GDM1 (cell line): ENCODE measurements around the gene C1orf159.

ENCODE experiments used
- DNase-seq: peaks from one replicate; lab custom pipeline; 2025; lab: John Stamatoyannopoulos, UW

C1orf159 gene

DNA sequence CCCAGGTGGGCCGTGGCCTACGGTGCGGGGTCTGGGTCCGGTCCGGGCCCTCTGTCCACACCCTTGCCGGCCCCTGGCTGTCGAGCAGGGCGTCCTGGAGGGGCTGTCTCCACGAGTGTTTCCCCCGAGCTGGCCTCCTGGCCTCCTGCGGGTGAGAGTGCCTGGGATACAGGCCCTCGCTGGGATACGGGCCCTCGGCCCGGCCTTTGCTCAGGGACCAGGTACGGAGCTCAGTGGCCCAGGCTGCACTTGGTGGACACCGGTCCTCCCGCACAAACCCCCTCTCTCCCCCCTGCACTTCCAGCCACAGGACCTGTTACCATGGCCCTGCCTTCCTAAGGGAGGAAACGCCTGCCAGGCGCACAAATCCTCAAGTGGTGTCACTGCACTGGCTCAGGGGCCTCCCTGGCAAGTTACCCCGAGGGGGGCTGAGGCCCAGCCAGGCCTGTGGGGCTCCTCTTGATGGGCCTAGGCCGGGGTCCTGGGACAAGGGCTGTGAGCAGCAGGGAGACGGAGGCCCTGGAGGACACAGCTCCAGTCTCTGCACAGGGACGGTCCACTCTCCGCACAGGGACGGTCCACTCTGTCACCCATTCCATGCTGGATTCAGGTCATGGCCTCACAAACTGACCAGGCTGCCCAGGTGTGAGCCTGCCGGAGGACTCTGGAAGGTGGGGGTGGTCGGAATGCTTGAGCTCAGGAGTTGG is 23.6 kb downstream of the C1orf159 start:
- no peak for DNase-seq

DNA sequence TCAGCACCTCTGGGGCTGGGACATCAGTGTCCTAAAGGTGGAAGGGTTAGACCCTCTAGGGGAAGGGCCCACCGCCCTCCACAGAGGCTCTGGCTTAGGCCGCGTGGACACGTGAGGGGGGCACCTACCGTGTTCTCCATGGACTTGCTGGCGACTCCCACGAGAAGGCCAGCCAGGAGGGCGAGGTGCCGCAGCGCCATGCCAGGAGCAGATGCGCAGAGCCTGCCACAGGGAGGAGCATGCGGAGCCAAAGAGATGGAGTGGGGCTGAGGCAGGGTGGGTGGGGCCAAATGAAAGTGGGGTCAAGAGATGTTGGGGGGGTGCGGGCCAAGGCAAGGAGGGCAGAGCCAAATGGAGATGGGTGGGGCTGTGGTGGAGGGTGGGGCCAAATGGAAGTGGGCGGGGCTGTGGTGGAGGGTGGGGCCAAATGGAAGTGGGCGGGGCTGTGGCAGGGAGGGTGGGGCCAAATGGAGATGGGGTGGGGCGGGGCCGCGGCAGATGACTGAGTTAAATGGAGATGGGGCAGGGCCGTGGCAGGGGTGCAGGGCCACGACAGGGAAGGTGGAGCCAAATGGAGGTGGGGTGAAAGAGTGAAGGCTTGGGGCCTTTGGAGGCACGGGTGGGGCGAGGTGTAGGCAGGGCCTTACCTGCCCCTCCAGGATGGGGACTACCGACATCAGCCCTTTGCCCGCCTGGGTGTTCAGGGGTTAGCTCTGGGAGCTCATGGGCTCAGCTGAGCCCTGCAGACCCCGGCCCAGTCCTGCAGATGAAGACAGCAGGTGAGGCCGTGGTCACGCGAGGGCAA is 24.3 kb downstream of the C1orf159 start:
- DNase-seq, result no peak

DNA sequence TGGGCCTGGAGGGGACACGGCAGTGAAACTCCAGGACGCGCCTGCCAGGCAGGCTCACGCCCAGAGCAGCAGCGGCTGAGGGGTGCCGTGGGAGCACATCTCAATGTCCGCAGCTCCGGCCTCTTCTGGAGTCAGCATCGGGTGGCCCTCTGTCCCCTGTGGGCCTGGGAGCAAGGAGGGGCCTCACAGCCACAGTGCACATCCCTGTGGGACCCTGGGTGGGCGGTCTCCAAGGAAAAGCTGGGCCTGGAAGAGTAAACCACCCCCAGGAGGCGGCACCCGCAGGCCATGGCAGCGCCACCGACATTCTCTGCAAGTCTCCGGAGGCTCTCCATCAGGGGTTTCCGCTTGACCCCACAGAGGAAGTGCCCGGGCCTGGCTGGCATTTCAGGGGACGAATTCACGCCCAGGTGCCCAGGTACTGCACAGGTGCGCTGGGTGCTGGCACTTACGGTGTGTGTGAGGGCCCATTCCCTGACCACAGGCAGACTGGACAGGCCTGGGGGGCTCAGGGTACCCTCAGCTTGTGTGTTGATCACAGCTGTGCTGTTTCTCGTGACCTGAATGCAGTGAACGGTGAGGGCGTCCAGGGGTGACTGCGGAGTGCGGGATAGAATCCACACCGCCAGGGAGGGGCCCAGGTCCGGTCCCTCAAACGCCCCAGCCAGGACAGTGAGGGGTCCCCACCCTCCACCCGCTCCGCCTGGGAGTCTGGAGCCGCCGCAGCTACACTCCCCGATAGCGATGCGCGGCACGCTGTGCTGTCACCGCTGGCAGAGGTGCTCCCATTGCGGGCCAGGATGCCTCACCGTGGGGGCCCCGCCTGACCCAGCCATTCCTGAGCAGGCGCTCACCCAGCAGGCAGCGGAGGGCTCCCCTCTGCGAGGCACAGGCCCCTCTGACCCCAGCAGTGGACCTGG is 25.2 kb downstream of the C1orf159 start:
- no peak for DNase-seq

DNA sequence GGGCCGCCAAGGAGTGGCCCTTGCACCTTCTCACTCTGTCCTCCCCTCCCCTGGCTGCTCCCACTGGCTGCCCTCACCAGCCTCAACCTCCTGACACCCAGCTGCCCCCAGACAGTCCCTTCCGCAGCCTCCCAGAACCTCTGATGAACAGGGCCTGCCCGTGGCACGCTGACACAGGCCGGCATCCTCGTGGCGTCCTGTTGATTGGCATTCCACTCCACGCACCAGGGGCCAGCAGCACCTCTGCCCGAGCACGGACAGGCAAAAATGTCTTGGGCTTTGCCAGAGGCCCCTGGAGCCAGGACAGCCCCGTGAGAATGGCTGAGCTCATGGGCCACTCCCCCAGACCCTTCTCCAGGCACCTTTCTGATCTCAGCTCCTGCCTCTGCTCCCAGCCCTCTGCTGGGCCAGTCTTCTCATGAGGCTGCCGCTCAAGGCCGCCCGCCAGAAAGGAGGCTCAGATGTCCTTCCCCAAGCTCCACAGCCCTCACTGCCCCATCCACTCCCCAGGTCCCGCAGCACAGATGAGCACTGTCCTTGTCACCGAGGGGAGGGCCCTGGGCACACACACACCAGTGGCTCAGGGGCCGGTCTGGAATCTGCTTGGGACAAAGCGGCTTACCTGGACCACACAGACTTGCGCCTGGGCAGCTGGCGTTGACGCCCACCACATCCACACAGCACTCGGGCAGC is 26.0 kb downstream of the C1orf159 start:
- no peak for DNase-seq

- DNase-seq, result no peak
Measured at GRCh38 chr1:1088801-1089680, 26.8 kb downstream of the C1orf159 start.

GRCh38 chr1:1088029-1088800 is 27.7 kb downstream of the C1orf159 start:
- no peak for DNase-seq

DNA sequence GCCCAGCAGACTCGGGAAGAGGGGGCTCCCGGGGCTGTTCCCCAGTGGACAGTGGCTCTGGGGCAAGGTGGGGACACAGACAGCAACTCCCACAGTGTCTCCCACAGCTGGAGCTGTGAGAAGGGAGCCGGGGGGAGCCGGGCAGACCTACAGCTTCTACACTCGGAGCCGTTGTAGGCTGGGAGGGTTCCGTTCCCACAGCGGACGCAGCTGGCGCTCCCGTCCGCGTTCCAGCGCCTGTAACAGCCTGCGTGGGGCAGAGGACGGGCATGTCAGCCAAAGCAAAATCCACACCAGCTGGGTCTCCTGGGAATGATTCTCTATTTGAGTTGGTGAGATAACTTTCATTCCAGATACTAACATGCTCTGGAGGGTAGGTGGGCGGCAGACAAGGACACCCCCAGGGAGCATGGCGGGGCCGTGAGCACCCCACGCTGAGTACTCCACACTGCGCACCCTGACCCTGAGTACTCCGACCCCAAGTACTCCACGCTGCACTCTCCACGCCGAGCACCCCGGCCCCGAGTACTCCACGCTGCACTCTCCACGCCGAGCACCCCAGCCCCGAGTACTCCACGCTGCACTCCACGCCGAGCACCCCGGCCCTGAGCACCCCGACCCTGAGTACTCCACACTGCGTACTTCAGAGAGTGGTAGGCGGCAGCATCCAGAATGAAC is 28.4 kb downstream of the C1orf159 start:
- no peak for DNase-seq

DNA sequence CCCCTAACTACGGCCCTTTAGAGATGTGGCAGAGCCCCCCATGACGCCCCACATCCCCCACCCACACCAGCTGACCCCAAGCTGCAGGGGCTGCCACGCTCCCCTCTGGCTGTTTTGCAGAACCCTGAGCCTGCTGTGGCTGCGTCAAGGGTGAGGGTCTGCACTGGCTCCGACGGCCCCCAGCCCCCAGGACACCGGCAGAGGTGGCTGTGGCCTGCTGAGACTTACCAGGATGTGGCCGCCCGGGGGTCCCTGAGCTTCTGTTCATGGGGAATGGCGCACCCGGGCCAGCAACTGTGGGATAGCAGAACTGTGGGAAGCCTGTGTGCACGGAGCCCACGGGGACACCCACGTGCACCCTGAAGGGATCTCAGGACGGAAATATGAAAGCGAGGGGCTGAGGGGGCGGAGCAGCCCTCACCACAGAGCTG is 29.0 kb downstream of the C1orf159 start:
- DNase-seq, result no peak

- DNase-seq, result no peak
Measured at GRCh38 chr1:1085911-1086841, 29.7 kb downstream of the C1orf159 start.

DNA sequence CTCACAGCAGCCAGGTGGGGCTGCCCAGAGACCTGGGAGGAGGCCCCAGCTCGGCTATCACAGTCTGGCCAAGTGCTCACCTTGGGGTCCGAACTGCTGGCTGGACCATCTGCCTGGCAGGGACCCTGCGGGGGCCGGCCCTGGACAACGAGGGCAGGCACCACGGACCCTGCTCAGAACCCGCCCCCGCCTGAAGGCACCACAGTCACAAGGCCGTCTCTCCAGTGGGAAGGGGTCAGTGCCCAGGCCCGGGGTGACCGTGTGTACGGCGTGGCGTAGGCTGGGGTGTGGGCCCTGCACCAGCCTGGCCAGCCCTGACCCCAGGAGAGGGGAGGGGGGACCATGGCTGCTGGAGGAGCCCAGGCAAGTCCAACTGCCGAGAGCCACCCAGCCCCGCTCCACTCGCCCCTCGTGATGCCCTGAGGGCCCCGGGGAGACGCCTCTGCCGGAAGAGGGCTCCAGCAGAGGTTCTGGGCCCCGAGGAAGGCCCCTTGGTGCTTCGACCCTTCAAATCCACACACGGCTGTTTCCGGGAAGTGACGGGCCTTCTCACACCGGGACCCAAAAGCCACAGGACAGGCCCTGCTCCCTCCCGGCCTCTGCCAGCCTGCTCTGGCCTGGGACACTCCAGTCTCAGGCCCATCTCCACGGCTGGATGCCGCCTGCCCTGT is 30.6 kb downstream of the C1orf159 start:
- no peak for DNase-seq

- DNase-seq, result no peak
Measured at GRCh38 chr1:1084372-1085170, 31.3 kb downstream of the C1orf159 start.

DNA sequence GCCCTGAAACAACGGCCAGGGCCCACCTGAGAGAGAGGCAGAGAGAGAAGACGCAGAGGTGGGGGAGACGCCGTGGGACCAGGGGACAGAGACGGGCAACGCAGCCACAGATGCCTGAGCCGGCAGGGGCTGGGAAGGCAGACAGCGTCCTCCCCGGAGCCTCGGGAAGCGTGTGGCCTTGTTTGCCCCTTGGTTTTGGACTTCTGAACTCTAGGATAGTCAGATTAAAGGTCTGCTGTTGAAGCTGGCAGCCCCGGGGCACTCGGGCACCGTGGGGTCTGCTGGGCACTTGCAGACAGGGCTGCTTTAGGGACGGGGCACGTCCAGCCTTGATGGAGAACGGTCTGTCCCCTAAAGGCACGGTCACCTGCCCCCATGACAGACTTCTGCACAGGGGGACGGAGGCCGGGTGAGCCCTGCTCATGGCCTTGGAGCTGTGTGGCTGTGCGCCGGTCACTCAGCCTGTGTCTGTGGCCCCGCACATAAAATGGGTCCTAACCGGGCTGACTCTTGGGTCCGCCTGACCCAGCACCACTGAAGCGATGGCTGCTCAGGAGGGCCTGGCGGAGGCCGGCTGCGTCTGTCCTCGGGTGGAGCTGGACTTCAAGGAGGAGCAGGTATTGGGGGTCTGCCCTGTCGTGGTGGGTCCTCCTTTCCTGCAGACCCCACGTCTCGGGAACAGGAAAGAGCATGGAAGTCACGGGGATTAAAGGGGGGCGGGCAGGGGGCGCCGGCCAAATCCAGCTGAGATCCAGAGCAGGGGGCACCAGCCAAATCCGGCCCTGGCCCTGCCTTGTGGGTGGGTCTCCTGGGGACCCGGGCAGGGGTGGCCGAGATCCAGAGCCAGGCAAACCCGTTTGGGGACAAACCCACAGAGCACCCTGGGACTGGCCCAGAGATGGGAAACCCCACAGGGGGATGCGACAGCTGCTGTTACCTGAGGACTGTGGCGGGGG is 32.2 kb downstream of the C1orf159 start:
- no peak for DNase-seq

DNA sequence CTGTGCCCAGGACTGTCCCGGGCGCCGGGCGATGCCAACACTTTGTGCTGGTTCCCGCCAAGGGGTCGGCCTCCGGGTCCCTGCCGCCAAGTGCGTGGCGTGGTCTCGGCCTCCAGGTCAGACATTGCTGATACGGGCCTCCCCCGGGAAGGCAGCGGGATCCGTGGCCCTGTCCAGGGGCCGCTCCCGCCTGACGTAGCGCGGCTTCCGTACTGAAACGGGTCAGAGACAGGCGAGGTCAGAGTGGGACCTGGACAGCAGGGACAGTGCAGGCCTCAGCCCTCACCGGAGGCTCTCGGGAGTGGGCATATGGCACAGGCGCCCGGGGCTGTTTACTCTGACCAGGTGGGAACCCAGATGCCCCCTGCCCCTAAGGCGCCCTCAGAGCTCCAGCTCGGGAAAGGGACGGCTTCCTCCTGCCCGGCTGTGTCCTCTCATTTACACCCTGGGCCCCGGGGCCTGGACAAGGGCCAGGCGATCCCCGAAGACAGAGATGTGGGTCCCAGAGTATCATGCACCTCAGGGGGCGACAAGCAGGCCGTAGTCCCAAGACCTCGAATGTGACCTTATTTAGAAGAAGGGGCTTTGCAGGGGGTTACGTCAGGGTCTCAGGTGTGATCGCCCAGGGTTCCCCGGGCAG is 33.0 kb downstream of the C1orf159 start:
- DNase-seq, result no peak

DNA sequence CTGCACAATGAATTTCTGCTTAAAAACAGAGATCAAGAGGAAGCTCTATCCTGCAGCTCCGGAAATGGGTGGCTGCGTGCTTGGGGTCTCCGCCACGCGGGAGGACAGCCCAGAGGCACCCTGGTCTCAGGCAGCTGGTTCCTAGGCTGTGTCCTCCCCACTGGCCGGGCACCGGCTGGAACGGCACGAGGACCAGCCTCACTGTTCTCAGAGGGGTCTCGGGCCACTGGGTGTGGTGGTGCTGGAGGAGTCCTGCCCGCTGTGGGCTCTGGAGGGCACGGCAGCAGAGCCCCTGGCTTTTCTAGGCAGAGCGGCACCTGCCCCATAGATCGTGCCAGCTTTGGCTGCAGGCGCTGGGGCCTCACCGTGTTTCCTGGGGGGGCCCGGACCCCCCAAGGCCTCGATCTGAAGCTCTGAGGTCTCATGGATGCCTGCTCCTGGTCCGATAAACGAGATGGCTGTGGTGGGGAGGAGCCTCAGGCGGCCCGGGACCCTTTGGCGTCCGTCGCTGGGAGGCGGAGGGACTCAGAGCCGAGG is 33.6 kb downstream of the C1orf159 start:
- DNase-seq, result no peak
